T-helper 1 cell (primary cell): ENCODE data around the gene IGSF23.
"Not testable (repeated sequence)": the region's sequence is repeated elsewhere in the genome, so short reads cannot be mapped to it uniquely, and the experiment has no call there.

Source experiments
- DNase-seq, 5 donors: peaks; one replicate each; pipeline ENCODE4 v3.0.0-alpha.2; 2012 to 2020

IGSF23 gene

DNA sequence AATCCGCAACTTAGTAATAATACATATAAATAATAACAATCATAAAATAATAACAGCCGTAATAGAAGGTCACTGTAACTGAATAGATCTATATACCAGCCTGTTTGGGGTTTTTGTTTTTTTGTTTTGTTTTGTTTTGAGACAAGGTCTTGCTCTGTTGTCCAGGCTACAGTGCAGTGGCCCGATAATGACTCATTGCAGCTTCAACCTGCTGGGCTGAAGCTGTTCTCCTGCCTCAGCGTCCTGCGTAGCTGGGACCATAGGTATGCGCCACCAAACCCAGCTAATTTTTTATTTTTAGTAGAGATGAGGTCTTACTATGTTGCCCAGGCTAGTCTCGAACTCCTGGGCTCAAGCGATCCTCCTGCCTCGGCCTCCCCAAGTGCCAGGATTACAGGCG is 950 bp downstream of the IGSF23 start:
- DNase-seq, result no peak

GRCh38 chr19:44615863-44616247 is 2.5 kb downstream of the IGSF23 start:
- no peak for DNase-seq

GRCh38 chr19:44617110-44617880 is 3.9 kb downstream of the IGSF23 start:
- DNase-seq, result no peak

DNA sequence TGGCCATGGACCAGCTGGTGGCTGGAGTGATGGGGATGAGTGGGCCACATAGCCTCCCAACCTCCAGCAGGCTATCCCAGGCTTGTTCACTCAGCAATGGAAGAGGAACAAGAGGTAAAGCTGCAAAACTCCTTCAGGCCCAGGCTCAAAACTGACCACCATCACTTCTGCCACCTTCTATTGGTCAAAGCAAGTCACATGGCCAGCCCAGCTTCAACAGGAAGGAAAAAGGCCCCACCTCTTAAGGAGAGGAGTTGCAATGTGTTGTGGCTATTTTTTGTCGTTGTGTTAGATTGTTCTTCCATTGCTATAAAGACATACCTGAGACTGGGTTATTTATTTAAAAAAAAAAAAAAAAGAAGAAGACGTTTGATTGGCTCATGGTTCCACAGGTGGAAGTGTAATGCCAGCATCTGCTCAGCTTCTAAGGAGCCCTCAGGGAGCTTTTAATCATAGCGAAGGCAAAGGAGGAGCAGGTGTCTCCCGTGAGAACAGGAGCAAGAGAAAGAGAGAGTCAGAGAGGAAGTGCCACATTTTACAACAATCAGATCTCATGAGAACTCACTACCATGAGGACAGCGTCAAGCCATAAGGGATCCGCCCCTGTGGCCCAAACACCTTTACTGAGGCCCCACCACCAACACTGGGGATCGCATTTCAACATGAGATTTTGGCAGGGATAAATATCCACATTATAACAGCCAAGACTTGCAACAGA is 5.4 kb downstream of the IGSF23 start:
- DNase-seq, result no peak

DNA sequence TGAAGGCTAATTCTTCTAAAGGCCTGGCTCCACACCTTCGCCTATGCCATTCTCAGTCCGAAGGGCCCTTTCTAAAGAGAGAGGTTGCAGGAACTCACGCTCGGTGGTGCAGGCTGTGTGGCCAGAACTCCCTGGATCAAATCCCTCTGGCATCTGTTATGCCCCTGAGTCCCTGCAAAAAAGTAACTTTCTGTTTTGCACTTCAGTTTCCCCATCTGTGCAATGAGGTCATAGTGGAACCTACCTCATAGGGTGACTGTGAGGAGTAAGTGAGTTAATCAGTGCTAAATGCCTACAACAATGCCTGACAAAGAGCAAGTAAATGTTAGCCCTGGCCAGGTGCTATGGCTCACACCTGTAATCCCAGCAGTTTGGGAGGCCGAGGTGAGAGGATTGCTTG is 7.3 kb downstream of the IGSF23 start:
- no peak for DNase-seq

GRCh38 chr19:44621367-44621766 is 8.0 kb downstream of the IGSF23 start:
- DNase-seq, result no peak

DNA sequence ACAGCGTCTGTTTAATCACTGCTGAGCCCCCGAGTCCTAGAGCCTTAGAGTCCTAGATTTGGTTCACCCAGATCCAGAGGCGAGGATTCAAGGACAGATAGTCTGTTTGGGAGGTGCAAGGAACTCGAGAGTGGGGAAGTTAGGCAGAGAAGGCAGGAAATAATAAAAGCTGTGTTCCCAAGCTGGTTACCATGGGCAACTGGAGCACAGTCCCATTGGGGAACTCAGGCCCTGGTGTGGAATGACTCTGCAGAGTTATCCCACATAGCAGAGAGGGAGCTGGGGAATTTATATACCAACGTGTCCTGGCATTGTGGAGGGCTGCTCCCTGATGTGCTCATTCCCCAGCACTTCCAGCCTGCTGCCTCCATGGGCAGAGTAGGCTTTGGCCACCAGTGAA is 9.7 kb downstream of the IGSF23 start:
- DNase-seq, result no peak

GRCh38 chr19:44623626-44624025 is 10.3 kb downstream of the IGSF23 start:
- no peak for DNase-seq

DNA sequence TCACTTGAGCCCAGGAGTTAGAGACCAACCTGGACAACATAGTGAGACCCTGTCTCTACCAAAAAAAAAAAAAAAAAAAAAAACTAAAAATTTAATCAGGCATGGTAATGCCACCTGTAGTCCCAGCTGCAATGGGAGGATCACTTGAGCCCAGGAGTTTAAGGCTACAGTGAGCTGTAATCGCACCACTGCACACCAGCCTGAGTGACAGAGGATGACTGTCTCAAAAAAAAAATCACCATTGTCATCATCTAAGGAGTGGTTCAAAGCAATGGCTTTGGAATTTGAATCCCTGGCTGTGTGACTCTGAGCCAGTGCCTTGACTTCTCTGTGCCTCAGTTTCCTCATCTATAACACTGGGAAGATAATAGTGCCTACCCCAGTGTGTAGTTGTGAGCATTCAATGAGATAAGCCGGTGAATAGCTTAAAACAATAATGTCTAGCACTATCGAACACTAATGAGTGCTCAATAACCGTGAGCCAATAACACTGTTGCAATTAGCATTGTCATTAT is 11.5 kb downstream of the IGSF23 start:
- no peak for DNase-seq

DNA sequence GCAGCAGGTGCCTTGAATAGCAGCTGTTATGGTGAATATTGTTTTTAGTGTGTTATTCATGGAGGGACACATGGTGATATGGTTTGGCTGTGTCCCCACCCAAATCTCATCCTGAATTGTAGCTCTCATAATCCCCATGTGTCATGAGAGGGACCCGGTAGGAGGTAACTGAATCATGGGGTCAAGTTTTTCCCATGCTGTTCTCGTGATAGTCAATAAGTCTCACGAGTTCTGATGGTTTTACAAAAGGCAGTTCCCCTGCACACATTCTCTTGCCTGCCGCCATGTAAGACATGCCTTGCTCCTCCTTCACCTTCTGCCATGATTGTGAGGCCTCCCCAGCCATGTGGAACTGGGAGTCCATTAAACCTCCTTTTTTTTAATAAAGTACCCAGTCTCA is 12.3 kb downstream of the IGSF23 start:
- not testable (repeated sequence) for DNase-seq

GRCh38 chr19:44626048-44626624 is 12.8 kb downstream of the IGSF23 start:
- no peak for DNase-seq

DNA sequence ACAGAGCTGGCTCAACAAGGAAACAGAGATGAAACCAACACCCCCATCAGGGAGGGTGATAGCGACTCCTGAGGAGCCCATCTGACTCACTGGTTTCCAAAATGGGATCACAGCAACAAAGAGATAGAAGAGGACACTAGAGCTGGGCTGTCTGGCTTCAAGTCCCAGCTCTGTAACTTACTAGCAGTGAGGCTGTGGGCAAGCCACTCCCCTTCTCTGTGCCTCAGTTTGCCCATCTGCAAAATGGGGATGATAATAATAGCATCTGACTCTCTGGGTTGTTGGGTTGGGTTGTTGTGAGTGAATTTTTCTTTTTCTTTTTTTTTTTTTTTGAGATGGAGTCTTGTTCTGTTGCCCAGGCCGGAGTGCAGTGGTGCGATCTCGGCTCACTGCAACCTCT is 14.3 kb downstream of the IGSF23 start:
- no peak for DNase-seq

DNA sequence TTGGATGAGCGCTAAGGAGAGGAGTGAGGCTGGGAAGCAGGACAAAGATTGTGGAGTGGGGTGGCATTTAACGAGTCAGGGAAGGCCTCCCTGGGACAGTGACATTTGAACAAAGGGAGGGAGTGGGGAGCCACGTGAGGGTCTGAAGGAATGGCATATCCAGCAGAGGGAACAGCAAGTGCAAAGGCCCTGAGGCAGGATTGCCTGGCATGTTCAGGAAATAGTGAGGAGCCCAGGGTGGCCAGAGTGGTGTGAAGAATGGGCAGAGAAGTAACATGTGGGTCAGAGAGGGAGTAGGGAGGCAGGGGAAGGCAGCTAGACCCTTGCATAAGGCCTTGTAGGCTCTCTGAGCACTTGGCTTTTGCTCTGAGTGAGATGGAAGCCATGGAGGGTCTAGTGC is 15.4 kb downstream of the IGSF23 start:
- no peak for DNase-seq

DNA sequence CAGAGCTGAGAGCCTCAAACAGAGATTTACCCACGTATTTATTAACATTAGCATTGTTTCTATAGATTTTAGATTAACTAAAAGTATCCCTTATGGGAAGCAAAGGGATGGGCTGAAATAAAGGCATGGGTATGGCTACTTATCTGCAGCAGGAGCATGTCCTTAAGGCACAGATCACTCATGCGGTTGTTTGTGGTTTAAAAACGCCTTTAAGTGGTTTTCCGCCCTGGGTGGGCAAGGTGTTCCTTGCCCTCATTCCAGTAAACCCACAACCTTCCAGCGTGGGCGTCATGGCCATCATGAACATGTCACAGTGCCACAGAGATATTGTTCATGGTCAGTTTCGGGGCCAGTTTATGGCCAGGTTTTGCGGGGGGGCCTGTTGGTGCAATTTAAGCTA is 18.2 kb downstream of the IGSF23 start:
- DNase-seq, result not testable (repeated sequence)

- not testable (repeated sequence) for DNase-seq
Observed at GRCh38 chr19:44634058-44634457, 20.7 kb downstream of the IGSF23 start.

- no peak for DNase-seq
Observed at GRCh38 chr19:44634785-44635184, 21.4 kb downstream of the IGSF23 start.

DNA sequence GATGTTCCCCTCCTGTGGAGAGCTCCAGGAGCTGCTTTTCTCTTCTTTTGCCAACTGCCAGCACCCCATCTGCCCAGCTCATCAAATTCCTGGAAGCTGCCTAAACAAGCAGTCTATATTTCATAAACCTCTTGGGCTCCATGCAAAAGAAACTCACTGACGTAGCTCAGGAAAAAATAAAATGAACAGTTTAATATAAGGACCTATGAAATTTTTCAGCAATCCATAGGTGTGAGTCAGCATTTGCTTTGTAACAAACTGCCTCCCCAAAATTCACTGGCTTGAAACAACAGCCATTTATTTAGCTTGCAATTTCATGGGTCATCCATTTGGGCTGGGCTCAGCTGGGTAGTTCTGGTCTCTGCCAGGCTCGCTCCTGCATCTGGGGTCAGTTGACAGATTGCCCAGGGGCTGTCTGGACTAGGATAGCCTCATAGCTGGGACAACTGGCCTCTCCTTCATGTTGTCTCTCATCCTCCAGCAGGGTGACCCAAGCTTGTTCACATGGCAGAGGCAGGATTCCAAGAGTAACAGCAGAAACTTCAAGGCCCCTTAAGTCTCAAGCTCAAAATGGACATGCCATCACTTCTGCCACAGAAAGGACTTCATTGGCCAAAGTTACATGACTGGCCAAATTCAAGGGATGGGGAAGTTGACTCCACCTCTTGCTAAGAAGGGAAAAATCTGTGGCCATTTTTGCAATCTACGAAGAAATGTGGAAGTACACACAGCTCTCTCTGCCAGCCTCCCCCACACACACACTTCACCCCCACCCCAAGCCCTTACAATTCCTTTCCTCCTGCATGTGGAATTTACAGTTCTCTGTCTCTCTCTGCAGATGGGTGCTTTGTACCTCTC is 22.4 kb downstream of the IGSF23 start:
- DNase-seq, result no peak

DNA sequence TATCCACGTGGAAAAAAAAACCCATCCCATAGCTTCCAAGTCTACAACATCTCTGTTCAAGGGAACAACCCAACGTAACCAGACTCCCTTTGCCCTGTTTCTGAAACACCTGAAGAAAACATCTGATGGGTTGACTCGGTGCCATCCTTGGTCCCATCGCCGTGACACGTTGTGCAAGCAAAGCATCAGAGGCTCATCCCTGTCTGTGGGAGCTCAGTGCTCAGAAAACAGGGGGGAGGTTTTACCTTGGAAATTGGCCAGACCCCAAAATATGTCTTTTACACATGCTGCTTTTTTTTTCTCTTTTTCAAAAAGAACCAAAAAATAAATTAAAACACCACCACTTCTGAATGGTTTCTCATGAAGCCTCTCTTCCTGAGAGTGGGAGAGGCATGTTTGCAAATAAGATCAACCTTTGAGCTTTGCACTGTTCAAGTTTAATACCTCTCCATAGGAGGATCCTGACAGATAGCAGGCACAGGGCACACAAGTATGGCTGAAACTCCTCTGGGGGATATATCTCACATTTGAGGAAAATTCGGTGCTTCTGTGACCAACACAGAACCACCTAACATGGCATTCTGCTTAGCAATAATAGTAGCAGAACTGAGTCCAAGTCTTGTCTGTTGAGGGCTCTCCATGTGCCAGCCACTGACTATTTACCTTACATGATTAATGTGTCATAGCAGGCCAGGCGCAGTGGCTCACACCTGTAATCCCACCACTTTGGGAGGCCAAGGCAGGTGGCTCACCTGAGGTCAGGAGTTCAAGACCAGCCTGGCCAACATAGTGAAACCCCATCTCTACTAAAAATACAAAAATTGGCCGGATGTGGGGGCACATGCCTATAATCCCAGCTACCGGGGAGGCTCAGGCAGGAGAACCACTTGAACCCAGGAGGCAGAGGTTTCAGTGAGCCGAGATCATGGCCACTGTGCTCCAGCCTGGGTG is 23.4 kb downstream of the IGSF23 start:
- no peak for DNase-seq

DNA sequence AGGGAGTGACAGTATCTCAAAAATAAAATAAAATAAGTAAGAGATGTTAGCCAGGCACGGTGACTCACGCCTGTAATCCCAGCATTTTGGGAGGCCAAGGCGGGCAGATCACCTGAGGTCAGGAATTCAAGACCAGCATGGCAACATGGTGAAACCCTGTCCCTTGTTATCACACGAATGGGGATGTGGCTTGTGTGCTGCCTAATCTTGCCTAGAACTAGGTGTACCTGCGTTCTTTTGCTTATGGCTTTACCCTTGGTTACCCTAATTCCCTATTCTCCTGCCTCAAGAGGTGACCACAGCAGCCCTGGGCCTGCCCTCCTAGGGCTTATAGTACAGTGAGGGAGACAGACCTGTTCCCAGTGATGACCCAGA is 24.0 kb downstream of the IGSF23 start:
- no peak for DNase-seq

- DNase-seq, result no peak
Observed at GRCh38 chr19:44640518-44640917, 27.2 kb downstream of the IGSF23 start.

- DNase-seq, result no peak
Observed at GRCh38 chr19:44641501-44642265, 28.3 kb downstream of the IGSF23 start.
